K562 treated with DMSO at 1 percent for 48 hours (cell line): ENCODE data around the gene SOX1. TPM values are rescaled to one million over a fixed set of nuclear protein-coding genes. Genes with fewer than 3 reads are reported as not detected.

Experiments
- total RNA-seq: library from RNA; unstranded; fragments of 300-600 nt; gene quantifications from 2 replicates; pipeline ENCODE4 v1.2.3, GENCODE V29; 2022; ENCODE audit warnings: low replicate concordance; ENCODE audit errors: extremely low read depth

The SOX1 gene
- not detected in 2 replicates for total RNA-seq

GRCh38 chr13:112067116-112067741, at the start of gene SOX1:
Gene SOX1, plus strand, starts transcription at chr13:112067149. Its CDS starts 510 bp downstream, at chr13:112067659.

